Astrocyte (in vitro differentiated cells and primary cell): ENCODE measurements around the gene ZSCAN10. TPM values are rescaled to one million over a fixed set of nuclear protein-coding genes. Genes with fewer than 3 reads are reported as not detected.

Experiments
- DNase-seq: peaks from one replicate; pipeline ENCODE4 v3.0.0-alpha.2; 2010; ENCODE audit warnings: low read depth
- FAIRE-seq: peaks from 2 replicates; lab custom pipeline; 2011; peaks lifted over from hg19 to GRCh38; lab: Jason Lieb, UNC
- H2AFZ ChIP-seq: 2 replicates; pipeline ENCODE4 v1.6.0; 2012; ENCODE audit warnings: low read depth, low read length, inconsistent platforms
- H3K27ac ChIP-seq: 2 replicates; pipeline ENCODE4 v1.5.1; 2011; ENCODE audit warnings: low read depth, low read length, inconsistent platforms
- H3K27me3 ChIP-seq: 2 replicates; pipeline ENCODE4 v1.6.0; 2011; ENCODE audit warnings: low read length, inconsistent platforms; ENCODE audit not compliant: insufficient read depth
- H3K36me3 ChIP-seq: 2 replicates; pipeline ENCODE4 v1.5.1; 2011; ENCODE audit warnings: low read length, inconsistent platforms; ENCODE audit not compliant: insufficient read depth
- H3K4me1 ChIP-seq: 2 replicates; pipeline ENCODE4 v1.5.1; 2011; ENCODE audit warnings: low read length, inconsistent platforms; ENCODE audit not compliant: insufficient read depth
- H3K4me2 ChIP-seq: 2 replicates; pipeline ENCODE4 v1.6.0; 2012; ENCODE audit warnings: low read length, inconsistent platforms
- H3K4me3 ChIP-seq: 2 replicates; pipeline ENCODE4 v1.5.1; 2011; ENCODE audit warnings: low read depth, mild to moderate bottlenecking, low read length, inconsistent platforms; ENCODE audit not compliant: insufficient read depth
- H3K79me2 ChIP-seq: 2 replicates; pipeline ENCODE4 v1.6.0; 2012; ENCODE audit warnings: mild to moderate bottlenecking, low read length, inconsistent platforms; ENCODE audit not compliant: insufficient read depth
- H3K9ac ChIP-seq: 2 replicates; pipeline ENCODE4 v1.6.0; 2012; ENCODE audit warnings: mild to moderate bottlenecking, low read length, inconsistent platforms
- H3K9me3 ChIP-seq: 2 replicates; pipeline ENCODE4 v1.5.1; 2012; ENCODE audit warnings: low read depth, mild to moderate bottlenecking, low read length, inconsistent platforms; ENCODE audit not compliant: insufficient read depth
- H4K20me1 ChIP-seq: 2 replicates; pipeline ENCODE4 v1.6.0; 2012; ENCODE audit warnings: low read length, inconsistent platforms; ENCODE audit not compliant: insufficient read depth
- H3K27ac Mint-ChIP-seq: one replicate; pipeline ENCODE4 v1.8.0; 2021; ENCODE audit warnings: mild to moderate bottlenecking, mixed read lengths; ENCODE audit not compliant: unreplicated experiment
- H3K27me3 Mint-ChIP-seq: one replicate; pipeline ENCODE4 v1.8.0; 2021; ENCODE audit warnings: low read depth, mixed read lengths; ENCODE audit not compliant: unreplicated experiment
- H3K36me3 Mint-ChIP-seq: one replicate; pipeline ENCODE4 v1.8.0; 2021; ENCODE audit warnings: low read depth, mixed read lengths; ENCODE audit not compliant: unreplicated experiment
- H3K4me1 Mint-ChIP-seq: one replicate; pipeline ENCODE4 v1.8.0; 2021; ENCODE audit warnings: low read depth, mixed read lengths; ENCODE audit not compliant: unreplicated experiment
- H3K4me3 Mint-ChIP-seq: one replicate; pipeline ENCODE4 v1.8.0; 2021; ENCODE audit warnings: mild to moderate bottlenecking, moderate library complexity, mixed read lengths; ENCODE audit not compliant: unreplicated experiment
- H3K9me3 Mint-ChIP-seq: one replicate; pipeline ENCODE4 v1.8.0; 2021; ENCODE audit warnings: mild to moderate bottlenecking, mixed read lengths; ENCODE audit not compliant: unreplicated experiment
- EZH2 ChIP-seq: IDR thresholded peaks from 2 replicates; pipeline ENCODE4 v1.6.1; 2012; ENCODE audit warnings: mild to moderate bottlenecking, low read length, inconsistent platforms; ENCODE audit not compliant: insufficient read depth
- total RNA-seq: library from RNA; stranded (reverse); gene quantifications from 2 replicates; pipeline ENCODE4 v1.2.1, GENCODE V29; 2021
- TF ChIP-seq, protein P1 (sequence below): IDR thresholded peaks from 2 replicates; pipeline ENCODE4 v1.5.1; 2011; ENCODE audit warnings: low read depth, mild to moderate bottlenecking, inconsistent platforms, low read length, moderate library complexity; ENCODE audit not compliant: insufficient read depth

Gene ZSCAN10
- total RNA-seq, 1 donor from 2014 or later = 0.25 TPM

GRCh38 chr16:3101841-3102470 is 2.9 kb upstream of the ZSCAN10 start:
- no peak overlapping the region for H3K9ac ChIP-seq
- FAIRE-seq = no peak
- no peak overlapping the region for H2AFZ ChIP-seq
- no peak overlapping the region for H3K27ac ChIP-seq
- no peaks in the 10 kb centered on the region for H3K36me3 ChIP-seq
- peaks cover 5% of the 10 kb centered on the region for H3K9me3 Mint-ChIP-seq
- no peak overlapping the region for H3K4me3 Mint-ChIP-seq
- peaks cover 22% of the 10 kb centered on the region for H3K27me3 Mint-ChIP-seq
- no peaks in the 10 kb centered on the region for H3K79me2 ChIP-seq
- no peak overlapping the region for H3K27ac Mint-ChIP-seq
- no peaks in the 10 kb centered on the region for H3K9me3 ChIP-seq
- peaks cover 5% of the 10 kb centered on the region for H3K4me1 Mint-ChIP-seq
- H4K20me1 ChIP-seq = no peaks in the 10 kb centered on the region
- H3K4me3 ChIP-seq = no peak overlapping the region
- H3K4me2 ChIP-seq = no peak overlapping the region
- no peaks in the 10 kb centered on the region for H3K36me3 Mint-ChIP-seq
- H3K4me1 ChIP-seq = peaks cover 6% of the 10 kb centered on the region
- no peak for DNase-seq
- peaks cover 14% of the 10 kb centered on the region for H3K27me3 ChIP-seq
- TF ChIP-seq EZH2 = no peak
- TF ChIP-seq, protein P1, sequence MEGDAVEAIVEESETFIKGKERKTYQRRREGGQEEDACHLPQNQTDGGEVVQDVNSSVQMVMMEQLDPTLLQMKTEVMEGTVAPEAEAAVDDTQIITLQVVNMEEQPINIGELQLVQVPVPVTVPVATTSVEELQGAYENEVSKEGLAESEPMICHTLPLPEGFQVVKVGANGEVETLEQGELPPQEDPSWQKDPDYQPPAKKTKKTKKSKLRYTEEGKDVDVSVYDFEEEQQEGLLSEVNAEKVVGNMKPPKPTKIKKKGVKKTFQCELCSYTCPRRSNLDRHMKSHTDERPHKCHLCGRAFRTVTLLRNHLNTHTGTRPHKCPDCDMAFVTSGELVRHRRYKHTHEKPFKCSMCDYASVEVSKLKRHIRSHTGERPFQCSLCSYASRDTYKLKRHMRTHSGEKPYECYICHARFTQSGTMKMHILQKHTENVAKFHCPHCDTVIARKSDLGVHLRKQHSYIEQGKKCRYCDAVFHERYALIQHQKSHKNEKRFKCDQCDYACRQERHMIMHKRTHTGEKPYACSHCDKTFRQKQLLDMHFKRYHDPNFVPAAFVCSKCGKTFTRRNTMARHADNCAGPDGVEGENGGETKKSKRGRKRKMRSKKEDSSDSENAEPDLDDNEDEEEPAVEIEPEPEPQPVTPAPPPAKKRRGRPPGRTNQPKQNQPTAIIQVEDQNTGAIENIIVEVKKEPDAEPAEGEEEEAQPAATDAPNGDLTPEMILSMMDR = no peak

GRCh38 chr16:3101018-3101840 is 2.1 kb upstream of the ZSCAN10 start:
- H3K27ac Mint-ChIP-seq = no peak overlapping the region

More at GRCh38 chr16:3101018-3101840, 2.1 kb upstream of the ZSCAN10 start:
- no peak overlapping the region for H3K9ac ChIP-seq
- Mint-ChIP-seq H3K27me3 (peaks cover 22% of the 10 kb centered on the region), H3K4me3 (no peak overlapping the region), H3K36me3 (no peaks in the 10 kb centered on the region), H3K4me1 (peaks cover 5% of the 10 kb centered on the region), H3K9me3 (peaks cover 5% of the 10 kb centered on the region)
- FAIRE-seq (no peak), DNase-seq (no peak)
- H3K9me3 ChIP-seq = no peaks in the 10 kb centered on the region
- H3K79me2 ChIP-seq = no peaks in the 10 kb centered on the region
- peaks cover 14% of the 10 kb centered on the region for H3K27me3 ChIP-seq
- H3K4me3 ChIP-seq = no peak overlapping the region
- H4K20me1 ChIP-seq = no peaks in the 10 kb centered on the region
- no peak for TF ChIP-seq EZH2
- TF ChIP-seq, protein P1 = peak; percentile 47
- H2AFZ ChIP-seq = no peak overlapping the region
- H3K36me3 ChIP-seq = no peaks in the 10 kb centered on the region
- H3K27ac ChIP-seq = no peak overlapping the region
- no peak overlapping the region for H3K4me2 ChIP-seq
- peaks cover 6% of the 10 kb centered on the region for H3K4me1 ChIP-seq
